GM12878 (cell line): ENCODE data around the gene CEP19. TPM values are rescaled to one million over a fixed set of nuclear protein-coding genes. Genes with fewer than 3 reads are reported as not detected.

Experiments
- ATAC-seq: fragments of 200-7000 bp; cut with Tn5 transposase; 3 replicates; pipeline ENCODE4 v1.9.1; 2020; ENCODE audit warnings: mild to moderate bottlenecking, moderate library complexity
- BruUV-seq: library from RNA; stranded (reverse); fragments of 400-500 nt; replicated peaks from 2 replicates; lab custom pipeline; 2021; lab: Mats Ljungman, UMichigan
- CTCF ChIA-PET: fragments of 300-600 bp; sonication (Branson Sonifier 250); formaldehyde crosslinking; extraction: SDS; loops from one replicate; lab custom pipeline; 2021; ENCODE audit warnings: inconsistent platforms; lab: Yijun Ruan, JAX
- POLR2A ChIA-PET: fragments of 350-600 bp; formaldehyde crosslinking; extraction: SDS; loops from one replicate; lab custom pipeline; 2021; ENCODE audit warnings: inconsistent platforms; lab: Charles Lee
- RAD21 ChIA-PET: fragments of 300-600 bp; sonication (Branson Sonifier 250); formaldehyde crosslinking; loops from one replicate; lab custom pipeline; 2023; ENCODE audit warnings: antibody characterized with exemption; ENCODE audit not compliant: unreplicated experiment; lab: Charles Lee
- SMC1A ChIA-PET: fragments of 300-600 bp; sonication (Branson Sonifier 250); formaldehyde crosslinking; loops from one replicate; lab custom pipeline; 2023; ENCODE audit not compliant: unreplicated experiment, uncharacterized antibody; lab: Charles Lee
- DNase-seq: peaks from one replicate; pipeline ENCODE4 v3.0.0-alpha.2; 2011; ENCODE audit warnings: low read depth, low spot score
- FAIRE-seq: peaks from 3 replicates; lab custom pipeline; 2011; peaks lifted over from hg19 to GRCh38; lab: Jason Lieb, UNC
- H2AFZ ChIP-seq: 2 replicates; pipeline ENCODE4 v1.6.0; 2011; ENCODE audit warnings: low read depth, low read length, control low read depth; ENCODE audit not compliant: control insufficient read depth
- H3K27ac ChIP-seq: 2 replicates; pipeline ENCODE4 v1.5.1; 2011; ENCODE audit warnings: control low read depth; ENCODE audit not compliant: control insufficient read depth, insufficient read depth
- H3K27me3 ChIP-seq, 2 experiments: replicated peaks in 1 of 2; 2 replicates each; pipeline versions ENCODE4 v1.6.0 to v1.6.1; 2011; ENCODE audit warnings: low read length in 1 of 2; ENCODE audit not compliant: control insufficient read depth in 2 of 2, insufficient read depth in 2 of 2
- H3K36me3 ChIP-seq, 2 experiments: 2 replicates each; pipeline ENCODE4 v1.5.1; 2011; ENCODE audit warnings: low read length in 1 of 2; ENCODE audit not compliant: control insufficient read depth in 2 of 2, insufficient read depth in 2 of 2
- H3K4me1 ChIP-seq: 2 replicates; pipeline ENCODE4 v1.6.1; 2011; ENCODE audit warnings: mild to moderate bottlenecking, low read length, moderate library complexity, mixed read lengths; ENCODE audit not compliant: control insufficient read depth, insufficient read depth
- H3K4me2 ChIP-seq: 2 replicates; pipeline ENCODE4 v1.6.0; 2011; ENCODE audit warnings: control low read depth; ENCODE audit not compliant: control insufficient read depth, insufficient read depth
- H3K4me3 ChIP-seq: fragments of 200-600 bp; sonication (generic); 2 replicates; pipeline ENCODE4 v1.5.1; 2016
- H3K79me2 ChIP-seq: 2 replicates; pipeline ENCODE4 v1.6.0; 2011; ENCODE audit warnings: low read length; ENCODE audit not compliant: control insufficient read depth, insufficient read depth
- H3K9ac ChIP-seq: 2 replicates; pipeline ENCODE4 v1.8.0; 2011; ENCODE audit warnings: low read length, control low read depth, mixed read lengths; ENCODE audit not compliant: control insufficient read depth, insufficient read depth
- H3K9me3 ChIP-seq: replicated peaks from 3 replicates; pipeline ENCODE4 v1.5.1; 2011; ENCODE audit warnings: mild to moderate bottlenecking, low read length; ENCODE audit not compliant: control insufficient read depth, insufficient read depth
- H4K20me1 ChIP-seq: 2 replicates; pipeline ENCODE4 v1.6.0; 2011; ENCODE audit not compliant: control insufficient read depth, insufficient read depth
- CBX3 ChIP-seq: fragments of 200-600 bp; sonication (generic); IDR thresholded peaks from 2 replicates; pipeline ENCODE4 v1.6.1; 2016; ENCODE audit warnings: low read depth, borderline replicate concordance
- CREB1 ChIP-seq: IDR thresholded peaks from 2 replicates; pipeline ENCODE4 v1.6.1; 2012; ENCODE audit warnings: low read depth, mild to moderate bottlenecking, inconsistent platforms
- CREM ChIP-seq: IDR thresholded peaks from 2 replicates; pipeline ENCODE4 v1.6.1; 2014; ENCODE audit warnings: antibody characterized with exemption, low read depth
- EED ChIP-seq: sonication (generic); IDR thresholded peaks from 2 replicates; pipeline ENCODE4 v1.6.1; 2016; ENCODE audit warnings: antibody characterized with exemption, low read depth
- ELK1 ChIP-seq: IDR thresholded peaks from 2 replicates; pipeline ENCODE4 v1.6.1; 2012; ENCODE audit warnings: low read depth, low read length, improper control_type of control experiment
- EP300 ChIP-seq, 2 experiments: fragments of 150-350 bp in 1 of 2; IDR thresholded peaks; 2 replicates each; pipeline ENCODE4 v1.6.1; 2011 to 2012; ENCODE audit warnings: low read depth in 2 of 2, low read length in 2 of 2, borderline replicate concordance in 1 of 2, improper control_type of control experiment in 1 of 2, inconsistent platforms in 1 of 2; ENCODE audit not compliant: control insufficient read depth in 1 of 2
- KDM1A ChIP-seq: fragments of 200-600 bp; sonication (generic); IDR thresholded peaks from 2 replicates; pipeline ENCODE4 v1.6.1; 2016; ENCODE audit warnings: borderline replicate concordance
- POLR2AphosphoS2 ChIP-seq: IDR thresholded peaks from 2 replicates; pipeline ENCODE4 v1.6.1; 2011; ENCODE audit warnings: low read depth, mild to moderate bottlenecking, low read length, improper control_type of control experiment, moderate library complexity
- RFX5 ChIP-seq: IDR thresholded peaks from 2 replicates; pipeline ENCODE4 v1.6.1; 2011; ENCODE audit warnings: low read depth, low read length, improper control_type of control experiment
- SREBF1 ChIP-seq: IDR thresholded peaks from 2 replicates; pipeline ENCODE4 v1.6.1; 2012; ENCODE audit warnings: mild to moderate bottlenecking, low read length
- SREBF2 ChIP-seq: IDR thresholded peaks from 2 replicates; pipeline ENCODE4 v1.6.1; 2012; ENCODE audit warnings: mild to moderate bottlenecking, low read length
- TAF1 ChIP-seq: IDR thresholded peaks from 2 replicates; pipeline ENCODE4 v1.6.1; 2011; ENCODE audit warnings: mild to moderate bottlenecking, low read depth, low read length, borderline replicate concordance
- TCF12 ChIP-seq: IDR thresholded peaks from 2 replicates; pipeline ENCODE4 v1.6.1; 2011; ENCODE audit warnings: low read depth, mild to moderate bottlenecking, low read length
- ZNF207 ChIP-seq: fragments of 450-650 bp; IDR thresholded peaks from 2 replicates; pipeline ENCODE4 v1.6.1; 2014; ENCODE audit warnings: antibody characterized with exemption, mild to moderate bottlenecking, borderline replicate concordance
- WGBS: methylation state at CpG from one replicate; pipeline ENCODE4 v1.1.6; 2016; ENCODE audit warnings: low lambda C conversion rate; ENCODE audit not compliant: insufficient replicate concordance, insufficient coverage; ENCODE audit errors: missing lambda C conversion rate; 5-methylcytosine and 5-hydroxymethylcytosine counted together
- in situ Hi-C: fragments of 300-500 bp; cut with MboI; formaldehyde crosslinking; loops from 9 replicates; pipeline ENCODE4 v1.14.3; 2018; ENCODE audit warnings: mixed read lengths
- intact Hi-C: fragments of 100-400 bp; cut with micrococcal nuclease; formaldehyde crosslinking; loops from one replicate; pipeline ENCODE4 v1.14.2; 2022; ENCODE audit not compliant: unreplicated experiment
- polyA plus RNA-seq, 11 experiments: library from polyadenylated mRNA; depleted of rRNA in 4 of 11; unstranded in 6 of 11; stranded (reverse) in 5 of 11; fragments of >200 nt; fragmentation: Nextera tagmentation in 4 of 11; fragmentation: Illumina TruSeq in 1 of 11; extraction: Ambion mirVana in 4 of 11; extraction: Trizol in 1 of 11; gene quantifications; 1 replicate in 1 of 11; 2 replicates in 10 of 11; pipeline versions ENCODE4 v1.2.1 to v1.2.3, GENCODE V29; 2011 to 2016; ENCODE audit warnings: inconsistent platforms in 2 of 11, missing spikeins in 2 of 11, low read depth in 1 of 11
- total RNA-seq, 4 experiments: library from RNA; depleted of rRNA in 3 of 4; stranded (reverse); fragments of >200 nt in 3 of 4; fragmentation: Illumina TruSeq in 1 of 4; extraction: Trizol in 1 of 4; gene quantifications; 2 replicates each; pipeline versions ENCODE4 v1.2.1 to v1.2.3, GENCODE V29; 2013 to 2021
- TF ChIP-seq, protein P1 (sequence below): fragments of 450-650 bp; IDR thresholded peaks from 2 replicates; pipeline ENCODE4 v1.6.1; 2016; ENCODE audit warnings: mild to moderate bottlenecking
- TF ChIP-seq, protein P2 (sequence below): fragments of 450-650 bp; IDR thresholded peaks from 2 replicates; pipeline ENCODE4 v1.6.1; 2017; ENCODE audit warnings: borderline replicate concordance

The CEP19 gene
- total and polyA plus RNA-seq, 10 of the 15 experiments (the other 5 are each of a cell fraction or from before 2014, with no cell fraction given): 1.9 to 5.9 (median 2.7) TPM

GRCh38 chr3:196677931-196678330, 34.1 kb downstream of the CEP19 start:
- in situ Hi-C loops: no loop called here
- H3K79me2 ChIP-seq: no peaks in the 10 kb centered on the region
- ChIA-PET POLR2A (interaction anchor here (1.1 kb wide), 1 partner anchor 68 kb away, joined by 3 read pairs; no protein-coding TSS in a partner anchor), CTCF (interaction anchor here (0.6 to 2.1 kb wide), 6 partner anchors 10 to 268 kb away, joined by 3 to 13 read pairs (median 4); no protein-coding TSS in a partner anchor), SMC1A (interaction anchor here (0.9 to 2.2 kb wide), 7 partner anchors 10 to 72 kb away, joined by 3 to 18 read pairs (median 5); partner anchors contain the start of gene NRROS), RAD21 (interaction anchor here (1.2 to 1.8 kb wide), 2 partner anchors 9 to 68 kb away, joined by 5 to 6 read pairs; no protein-coding TSS in a partner anchor)
- ATAC-seq (no peak; the same call in 2 of the 3 replicates), FAIRE-seq (peak; percentile 31), DNase-seq (no peak)
- H2AFZ ChIP-seq: no peak overlapping the region
- H3K4me3 ChIP-seq: no peak overlapping the region
- WGBS: 95% methylated on average over 1 of the region's 1 CpG
- H3K27ac ChIP-seq: no peak overlapping the region
- no peaks in the 10 kb centered on the region for H3K36me3 ChIP-seq
- intact Hi-C loops: no loop called here
- TF ChIP-seq EP300 (IDR thresholded peaks at IDR 0.05; ENCODE audit: borderline replicate concordance in 1 of 2, control insufficient read depth in 1 of 2, low read depth in 2 of 2, low read length in 2 of 2): no peak
- no peak for TF ChIP-seq SREBF1
- TF ChIP-seq, protein P1, sequence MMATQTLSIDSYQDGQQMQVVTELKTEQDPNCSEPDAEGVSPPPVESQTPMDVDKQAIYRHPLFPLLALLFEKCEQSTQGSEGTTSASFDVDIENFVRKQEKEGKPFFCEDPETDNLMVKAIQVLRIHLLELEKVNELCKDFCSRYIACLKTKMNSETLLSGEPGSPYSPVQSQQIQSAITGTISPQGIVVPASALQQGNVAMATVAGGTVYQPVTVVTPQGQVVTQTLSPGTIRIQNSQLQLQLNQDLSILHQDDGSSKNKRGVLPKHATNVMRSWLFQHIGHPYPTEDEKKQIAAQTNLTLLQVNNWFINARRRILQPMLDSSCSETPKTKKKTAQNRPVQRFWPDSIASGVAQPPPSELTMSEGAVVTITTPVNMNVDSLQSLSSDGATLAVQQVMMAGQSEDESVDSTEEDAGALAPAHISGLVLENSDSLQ: no peak
- no peak for TF ChIP-seq ELK1
- TF ChIP-seq ZNF207: no peak
- no peak for TF ChIP-seq RFX5
- TF ChIP-seq CREB1: no peak
- TF ChIP-seq CBX3: no peak
- no peak for TF ChIP-seq CREM
- no peak for TF ChIP-seq POLR2AphosphoS2
- TF ChIP-seq SREBF2: no peak
- TF ChIP-seq, protein P2, sequence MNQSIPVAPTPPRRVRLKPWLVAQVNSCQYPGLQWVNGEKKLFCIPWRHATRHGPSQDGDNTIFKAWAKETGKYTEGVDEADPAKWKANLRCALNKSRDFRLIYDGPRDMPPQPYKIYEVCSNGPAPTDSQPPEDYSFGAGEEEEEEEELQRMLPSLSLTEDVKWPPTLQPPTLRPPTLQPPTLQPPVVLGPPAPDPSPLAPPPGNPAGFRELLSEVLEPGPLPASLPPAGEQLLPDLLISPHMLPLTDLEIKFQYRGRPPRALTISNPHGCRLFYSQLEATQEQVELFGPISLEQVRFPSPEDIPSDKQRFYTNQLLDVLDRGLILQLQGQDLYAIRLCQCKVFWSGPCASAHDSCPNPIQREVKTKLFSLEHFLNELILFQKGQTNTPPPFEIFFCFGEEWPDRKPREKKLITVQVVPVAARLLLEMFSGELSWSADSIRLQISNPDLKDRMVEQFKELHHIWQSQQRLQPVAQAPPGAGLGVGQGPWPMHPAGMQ: no peak
- TF ChIP-seq KDM1A: no peak
- no peak for TF ChIP-seq TCF12
- TF ChIP-seq TAF1: no peak
- TF ChIP-seq EED: no peak
- no peak overlapping the region for H3K9ac ChIP-seq
- H3K27me3 ChIP-seq: no peaks in the 10 kb centered on the region
- no peaks in the 10 kb centered on the region for H4K20me1 ChIP-seq
- H3K4me2 ChIP-seq: no peak overlapping the region
- no TSS peak for BruUV-seq
- H3K4me1 ChIP-seq: no peaks in the 10 kb centered on the region
- H3K9me3 ChIP-seq: no peaks in the 10 kb centered on the region
